Mucosa of rectum (tissue), 2 donors: Measurements from ENCODE around the gene SATB1.
"Not testable (repeated sequence)": the region's sequence is repeated elsewhere in the genome, so short reads cannot be mapped to it uniquely, and the experiment has no call there.

ENCODE experiments used
- H3K27ac ChIP-seq, 2 donors: one replicate each; pipeline ENCODE4 v1.7.0; 2013; ENCODE audit warnings: inconsistent platforms in 2 of 2, low read depth in 2 of 2, low read length in 2 of 2
- H3K27me3 ChIP-seq, 2 donors: one replicate each; pipeline ENCODE4 v1.7.0; 2013; ENCODE audit warnings: low read length in 2 of 2; ENCODE audit not compliant: control insufficient read depth in 2 of 2, insufficient read depth in 2 of 2
- H3K36me3 ChIP-seq, 2 donors: one replicate each; pipeline ENCODE4 v1.7.0; 2013; ENCODE audit warnings: low read length in 2 of 2; ENCODE audit not compliant: control insufficient read depth in 2 of 2, insufficient read depth in 2 of 2
- H3K4me1 ChIP-seq, 2 donors: one replicate each; pipeline ENCODE4 v1.7.0; 2013; ENCODE audit warnings: low read length in 2 of 2, mild to moderate bottlenecking in 1 of 2; ENCODE audit not compliant: control insufficient read depth in 2 of 2, insufficient read depth in 2 of 2
- H3K4me3 ChIP-seq, 2 donors: one replicate each; pipeline ENCODE4 v1.7.0; 2013; ENCODE audit warnings: low read length in 2 of 2
- H3K9ac ChIP-seq, 2 donors: one replicate each; pipeline ENCODE4 v1.7.0; 2013; ENCODE audit warnings: low read length in 2 of 2, low read depth in 1 of 2, mild to moderate bottlenecking in 1 of 2
- H3K9me3 ChIP-seq, 2 donors: one replicate each; pipeline ENCODE4 v1.7.0; 2013; ENCODE audit warnings: low read length in 2 of 2; ENCODE audit not compliant: control insufficient read depth in 2 of 2
- donor health status: healthy.
- donor health status: Normal muscosa, but diverticular disease.

SATB1 gene

DNA sequence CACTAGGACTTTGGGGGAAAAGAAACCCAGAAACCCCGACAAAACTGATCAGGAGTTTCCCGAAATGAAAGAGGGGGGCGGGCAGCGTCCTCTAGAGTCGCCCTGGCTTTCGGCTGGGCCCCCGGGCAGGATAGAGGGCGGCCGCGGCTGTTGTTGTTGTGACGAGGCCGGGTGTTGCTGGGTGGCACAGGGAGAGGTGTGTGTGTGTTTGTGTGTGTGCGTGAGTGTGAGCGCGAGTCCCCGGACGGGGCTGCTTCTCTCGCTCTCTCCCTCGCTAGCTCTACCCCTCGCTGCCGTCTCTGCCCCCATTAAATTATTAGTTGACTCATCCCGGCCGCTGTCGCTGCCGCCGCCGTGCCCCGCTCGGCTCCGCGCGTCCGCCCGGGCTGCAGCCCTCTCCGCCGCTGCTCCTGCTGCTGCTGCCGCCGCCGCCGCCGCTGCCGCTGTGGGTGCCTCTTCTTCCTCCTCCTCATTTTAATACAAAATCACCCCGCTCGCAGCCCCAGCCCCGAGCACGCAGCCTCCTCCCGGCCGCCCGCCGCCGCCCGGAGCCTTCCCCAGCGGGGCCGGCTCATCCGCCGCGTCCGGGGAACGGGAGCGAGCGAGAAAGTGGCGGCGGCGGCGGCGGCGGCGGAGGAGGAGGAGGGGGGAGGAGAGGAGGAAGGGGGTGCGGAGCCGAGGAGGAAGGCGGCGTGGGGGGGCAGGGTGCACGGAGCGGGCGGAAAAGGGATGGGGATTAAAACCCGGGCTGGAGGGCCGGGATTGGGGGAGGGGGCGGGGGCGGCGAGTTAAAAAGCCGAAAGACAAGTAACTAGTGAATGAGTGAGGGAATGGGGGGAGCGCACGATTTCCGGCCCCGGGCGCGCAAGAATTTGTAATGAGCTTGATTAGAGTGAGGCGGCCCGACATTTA lies at the start of gene SATB1:
SATB1 (minus strand) TSS at position 611 of the 912 bp plus-strand sequence. CDS start 4,372 bp downstream, outside the sequence.
- H3K9me3 ChIP-seq = no peaks in the 10 kb centered on the region
- H3K27ac ChIP-seq = peak within 1 kb of the TSS; percentile 84
- H3K4me1 ChIP-seq = peaks cover 2 to 14% of the 10 kb centered on the region in 2 donors
- H3K9ac ChIP-seq = peak within 1 kb of the TSS; percentile 81 to 88
- H3K4me3 ChIP-seq = peak within 1 kb of the TSS; percentile 80 to 96
- H3K27me3 ChIP-seq = no peaks in the 10 kb centered on the region
- H3K36me3 ChIP-seq = no peaks in the 10 kb centered on the region

DNA sequence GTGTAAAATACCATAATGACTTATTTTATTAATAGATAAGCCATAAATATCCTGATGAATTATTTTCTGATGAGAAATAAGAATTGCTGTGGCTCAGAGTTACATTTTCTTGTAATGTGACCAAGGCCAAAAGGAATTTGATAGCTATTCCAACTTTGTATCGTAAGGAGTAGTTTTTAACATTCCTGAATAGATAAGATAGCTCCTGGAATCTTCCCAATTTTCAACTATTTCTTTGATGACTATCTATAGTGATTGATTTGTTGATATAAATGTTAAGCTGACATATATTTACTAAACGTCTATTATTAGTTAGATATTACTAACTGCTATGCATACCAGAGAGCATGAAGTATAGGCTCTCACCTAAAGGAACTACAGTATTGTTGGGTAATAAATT lies 49.1 kb upstream of the SATB1 start:
- Histone ChIP-seq H3K4me1 (no peaks in the 10 kb centered on the region), H3K36me3 (no peaks in the 10 kb centered on the region), H3K9me3 (no peaks in the 10 kb centered on the region), H3K9ac (no peak overlapping the region), H3K4me3 (no peak overlapping the region), H3K27ac (no peak overlapping the region), H3K27me3 (no peaks in the 10 kb centered on the region)

DNA sequence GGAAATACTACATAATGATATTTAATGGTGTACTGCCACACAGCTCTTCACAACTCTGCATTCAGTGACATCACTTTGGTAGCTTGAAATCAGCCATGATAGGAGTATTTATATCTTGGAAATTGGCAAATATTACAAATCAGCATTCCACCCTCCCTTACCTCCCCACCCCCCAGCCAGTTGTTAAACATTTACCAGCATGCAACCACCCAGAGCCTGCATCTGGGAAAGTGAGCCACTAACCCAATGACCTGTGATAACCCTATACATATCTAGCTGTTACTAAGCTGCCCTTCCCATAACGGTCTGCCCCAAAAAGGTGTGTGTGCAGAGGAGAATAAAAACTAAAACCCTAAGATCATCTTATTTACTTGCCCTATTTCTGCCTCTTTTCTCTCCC lies 44.6 kb upstream of the SATB1 start:
- Histone ChIP-seq H3K27me3 (no peaks in the 10 kb centered on the region), H3K9me3 (no peaks in the 10 kb centered on the region), H3K36me3 (no peaks in the 10 kb centered on the region), H3K27ac (no peak overlapping the region), H3K4me3 (no peak overlapping the region), H3K9ac (no peak overlapping the region), H3K4me1 (no peaks in the 10 kb centered on the region)

DNA sequence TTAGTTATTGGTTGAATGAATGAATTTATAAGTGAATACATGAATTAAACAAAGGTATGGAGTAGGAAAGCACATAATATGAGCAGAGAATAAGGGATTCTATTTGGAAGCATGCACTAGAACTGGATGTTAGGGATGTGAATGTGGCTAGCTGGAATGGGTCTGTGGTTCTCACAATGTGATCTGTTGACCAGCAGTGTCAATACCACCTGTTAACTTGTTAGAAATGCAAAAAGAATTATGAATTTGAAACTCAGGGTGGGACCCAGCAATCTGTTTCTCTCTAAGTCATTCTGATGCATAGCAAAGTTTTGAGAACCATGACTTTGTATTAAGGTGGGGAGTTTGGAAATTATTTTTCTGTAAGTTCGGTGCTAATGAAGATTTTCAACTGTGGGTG lies 41.0 kb upstream of the SATB1 start:
- H3K4me3 ChIP-seq = no peak overlapping the region
- H3K36me3 ChIP-seq = no peaks in the 10 kb centered on the region
- no peak overlapping the region for H3K27ac ChIP-seq
- no peaks in the 10 kb centered on the region for H3K27me3 ChIP-seq
- no peak overlapping the region for H3K9ac ChIP-seq
- no peaks in the 10 kb centered on the region for H3K9me3 ChIP-seq
- no peaks in the 10 kb centered on the region for H3K4me1 ChIP-seq

DNA sequence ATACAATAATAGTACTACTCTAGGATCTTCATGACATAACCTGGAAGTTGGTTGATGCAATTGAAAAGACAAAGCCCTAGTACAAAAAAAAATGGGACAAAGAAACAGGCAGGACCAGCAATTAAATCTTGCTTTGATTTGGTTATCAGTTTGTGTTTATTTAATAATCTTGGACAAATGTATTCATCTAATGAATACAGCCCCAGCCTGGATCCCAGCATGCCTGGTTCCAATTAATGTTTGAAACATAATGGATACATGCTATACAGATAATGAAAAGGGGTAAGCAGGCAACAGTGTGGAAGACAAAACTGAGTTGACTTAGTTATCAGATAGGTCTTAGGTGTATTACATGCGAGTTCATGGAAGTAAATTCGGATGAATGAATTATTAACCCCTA lies 29.6 kb upstream of the SATB1 start:
- H3K27ac ChIP-seq = no peak overlapping the region
- no peaks in the 10 kb centered on the region for H3K4me1 ChIP-seq
- H3K9me3 ChIP-seq = no peaks in the 10 kb centered on the region
- no peak overlapping the region for H3K4me3 ChIP-seq
- no peaks in the 10 kb centered on the region for H3K36me3 ChIP-seq
- no peak overlapping the region for H3K9ac ChIP-seq
- H3K27me3 ChIP-seq = no peaks in the 10 kb centered on the region

DNA sequence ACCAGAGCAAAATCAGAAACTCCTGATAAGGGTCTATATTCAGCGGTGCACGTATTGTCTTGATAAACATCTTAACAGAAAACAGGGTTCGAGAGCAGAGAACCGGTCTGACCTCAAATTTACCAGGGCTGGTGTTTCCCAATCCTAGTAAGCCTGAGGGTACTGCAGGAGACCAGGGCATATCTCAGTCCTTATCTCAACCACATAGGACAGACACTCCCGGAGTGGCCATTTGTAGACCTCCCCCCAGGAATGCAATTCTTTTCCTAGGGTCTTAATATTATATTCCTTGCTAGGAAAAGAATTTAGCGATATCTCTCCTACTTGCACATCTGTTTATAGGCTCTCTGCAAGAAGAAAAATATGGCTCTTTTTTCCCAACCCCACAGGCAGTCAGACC lies 24.5 kb upstream of the SATB1 start:
- H3K27ac ChIP-seq, H3K36me3 ChIP-seq, H3K9ac ChIP-seq, H3K4me1 ChIP-seq, H3K4me3 ChIP-seq, H3K9me3 ChIP-seq, H3K27me3 ChIP-seq: not testable (repeated sequence)

DNA sequence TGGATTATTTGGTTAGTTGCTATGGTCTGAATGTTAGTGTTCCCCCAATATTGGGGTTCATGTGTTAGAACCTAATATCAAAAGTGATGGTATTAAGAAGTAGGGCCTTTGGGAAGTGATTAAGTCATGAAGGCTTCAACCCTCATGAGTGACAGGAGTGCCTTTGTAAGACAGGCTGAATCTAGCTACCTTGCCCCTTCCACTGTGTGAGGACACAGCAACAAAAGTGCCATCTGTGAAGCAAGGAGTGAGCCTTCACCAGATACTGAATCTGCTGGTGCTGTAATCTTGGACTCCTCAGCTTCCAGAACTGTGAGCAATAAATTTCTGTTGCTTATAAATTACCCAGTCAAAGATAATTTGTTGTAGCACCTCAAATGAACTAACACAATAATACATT lies 22.6 kb upstream of the SATB1 start:
- H3K4me3 ChIP-seq = no peak overlapping the region
- no peak overlapping the region for H3K9ac ChIP-seq
- no peaks in the 10 kb centered on the region for H3K36me3 ChIP-seq
- H3K27me3 ChIP-seq = no peaks in the 10 kb centered on the region
- no peaks in the 10 kb centered on the region for H3K9me3 ChIP-seq
- no peak overlapping the region for H3K27ac ChIP-seq
- H3K4me1 ChIP-seq = peaks cover 15% of the 10 kb centered on the region in 2 donors

DNA sequence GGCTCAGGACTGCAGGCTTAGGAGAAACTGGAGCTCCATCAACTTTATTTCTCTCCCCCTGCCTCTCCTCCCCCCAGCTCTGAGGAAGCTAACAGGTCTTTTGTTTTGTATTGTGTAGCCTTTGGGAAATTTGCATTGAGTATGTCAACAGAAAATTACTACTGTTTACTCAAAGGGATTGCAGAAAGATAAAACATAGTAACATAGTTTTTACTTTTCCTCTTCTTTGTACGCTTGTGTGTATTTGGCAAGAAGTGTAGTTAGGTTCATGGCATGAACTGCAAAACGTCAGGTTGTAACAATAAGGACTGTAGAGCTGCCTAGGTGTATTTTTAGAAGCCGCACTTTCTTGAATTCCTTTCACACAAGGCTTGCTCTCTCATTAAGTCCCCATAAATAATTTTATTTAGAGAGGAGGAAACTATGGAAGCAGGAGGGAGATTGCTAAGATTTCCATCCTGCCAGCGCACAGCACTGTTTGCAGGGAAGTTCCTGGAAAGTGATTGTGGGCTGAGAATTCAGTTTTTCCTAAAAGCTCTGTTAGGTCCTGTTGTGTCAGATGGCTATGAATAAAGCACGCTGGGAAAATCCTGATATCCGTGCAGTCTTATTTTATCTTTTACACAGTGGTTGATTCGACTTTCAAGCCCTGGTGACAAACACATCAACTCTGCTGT lies 21.1 kb upstream of the SATB1 start:
- no peaks in the 10 kb centered on the region for H3K27me3 ChIP-seq
- H3K27ac ChIP-seq = peak overlapping the region in 1 of 2 donors; percentile 56
- peaks cover 15% of the 10 kb centered on the region in 2 donors for H3K4me1 ChIP-seq
- H3K9ac ChIP-seq = peak overlapping the region; percentile 52 to 68
- no peaks in the 10 kb centered on the region for H3K9me3 ChIP-seq
- no peaks in the 10 kb centered on the region for H3K36me3 ChIP-seq
- peak overlapping the region; percentile 68 to 74 for H3K4me3 ChIP-seq

DNA sequence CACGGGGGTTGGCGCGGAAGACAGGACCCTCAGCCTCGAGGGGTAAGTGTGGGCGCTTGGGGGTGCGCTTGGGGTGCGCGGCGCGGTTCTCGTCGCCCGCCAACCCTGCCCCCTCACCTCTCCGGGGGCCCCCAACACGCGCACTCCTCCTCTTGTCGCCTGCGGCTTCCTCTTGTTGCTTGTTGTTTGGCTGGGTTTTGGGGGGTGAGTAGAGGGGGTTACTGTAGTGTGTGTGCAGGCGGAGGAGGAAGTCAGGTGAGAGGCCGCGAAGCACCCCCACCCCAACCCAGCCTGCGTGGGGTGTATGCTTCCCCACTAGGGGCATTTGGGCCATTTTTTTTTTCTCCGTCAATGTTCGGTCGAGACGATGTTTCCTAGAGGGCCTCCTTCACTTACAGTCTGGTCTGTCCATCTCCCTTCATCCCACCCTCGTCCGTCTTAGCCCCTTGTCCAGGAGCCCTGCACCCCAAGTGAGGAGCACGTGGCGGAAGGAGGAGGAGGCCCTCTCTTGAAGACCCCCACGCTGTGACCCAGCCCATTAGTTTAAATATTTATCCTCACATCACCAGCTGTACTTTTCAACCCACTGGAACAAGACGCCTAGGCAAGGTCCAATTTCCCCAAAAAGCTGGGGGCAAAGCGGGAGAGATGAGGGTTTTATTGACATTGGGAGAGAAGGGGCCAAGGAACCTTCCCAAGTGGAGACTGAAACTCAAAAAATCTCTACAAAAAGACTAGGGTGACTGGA lies 20.4 kb upstream of the SATB1 start:
- H3K9me3 ChIP-seq = no peaks in the 10 kb centered on the region
- H3K4me1 ChIP-seq = peaks cover 15% of the 10 kb centered on the region in 2 donors
- no peaks in the 10 kb centered on the region for H3K27me3 ChIP-seq
- H3K27ac ChIP-seq = peak overlapping the region in 1 of 2 donors; percentile 56
- peak overlapping the region; percentile 52 to 68 for H3K9ac ChIP-seq
- no peaks in the 10 kb centered on the region for H3K36me3 ChIP-seq
- peak overlapping the region; percentile 68 to 74 for H3K4me3 ChIP-seq
